NCI-H460 (cell line): ENCODE results near the gene GTF3C1. TPM values are rescaled to one million over a fixed set of nuclear protein-coding genes. Genes with fewer than 3 reads are reported as not detected.

Source experiments
- DNase-seq: peaks from one replicate; pipeline ENCODE4 v3.0.0-alpha.2; 2016; ENCODE audit warnings: low read depth; ENCODE audit errors: extremely low read depth
- total RNA-seq: library from RNA; depleted of rRNA; stranded (reverse); fragments of >200 nt; shearing (Covaris generic); gene quantifications from 2 replicates; pipeline ENCODE4 v1.2.3, GENCODE V29; 2014

GTF3C1 gene
- total RNA-seq, 1 experiment from 2014 or later: 65.1 TPM

DNA sequence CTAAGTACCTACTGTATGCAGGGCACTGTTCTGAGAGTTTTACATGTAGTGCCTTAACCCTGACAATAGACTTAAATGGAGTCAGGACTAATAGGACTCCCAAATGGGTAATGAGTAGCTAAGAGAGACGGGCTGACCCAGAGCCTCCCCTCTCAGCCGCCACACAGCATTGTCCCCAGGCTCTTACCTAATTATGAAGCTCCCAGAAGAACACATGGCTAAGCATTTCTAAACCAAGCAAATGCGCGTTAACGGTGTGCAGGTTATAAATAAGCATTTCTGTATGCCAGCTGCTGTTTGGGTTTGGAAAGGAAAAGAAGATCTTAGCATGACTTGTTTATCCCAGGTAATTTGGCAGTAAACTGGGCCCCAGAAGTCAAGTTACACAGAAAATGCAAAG is 14.5 kb upstream of the GTF3C1 start:
- DNase-seq: no peak

DNA sequence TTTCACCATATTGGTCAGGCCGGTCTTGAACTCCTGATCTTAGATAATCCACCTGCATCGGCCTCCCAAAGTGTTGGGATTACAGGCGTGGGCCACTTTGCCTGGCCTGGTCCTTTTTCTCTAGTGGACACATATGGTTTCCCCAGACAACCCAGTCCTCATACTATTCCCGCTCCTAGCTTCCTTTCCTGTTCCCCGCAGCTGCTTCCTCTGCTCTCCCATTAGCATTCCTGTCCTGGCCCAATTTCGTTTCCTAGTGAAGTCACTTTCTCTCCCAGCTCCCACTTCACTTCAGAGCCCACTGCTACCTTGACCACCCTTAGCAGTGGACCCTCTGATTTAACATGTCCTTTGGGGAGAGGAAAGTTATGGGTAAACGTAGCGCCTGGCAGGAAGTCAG is 11.5 kb upstream of the GTF3C1 start:
- no peak for DNase-seq

DNA sequence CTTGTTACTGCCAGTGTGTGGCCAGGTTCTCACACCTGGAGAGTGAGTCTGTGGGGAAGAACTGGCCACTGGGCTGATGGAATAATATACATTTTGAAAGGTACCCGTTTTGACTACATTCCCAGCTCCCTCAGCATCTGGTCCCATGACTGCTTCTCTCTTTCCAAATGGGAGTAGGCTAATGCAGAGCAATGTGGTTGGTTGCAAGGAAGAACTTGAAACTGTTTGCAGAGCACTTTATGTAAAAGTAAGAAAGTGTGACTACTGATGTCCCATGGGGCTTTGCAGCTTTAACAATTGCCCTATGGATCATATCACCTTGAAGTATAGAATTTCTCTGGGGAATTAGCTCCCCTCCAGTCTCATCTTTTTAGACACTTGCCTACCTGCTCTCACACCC is 9.2 kb upstream of the GTF3C1 start:
- no peak for DNase-seq

DNA sequence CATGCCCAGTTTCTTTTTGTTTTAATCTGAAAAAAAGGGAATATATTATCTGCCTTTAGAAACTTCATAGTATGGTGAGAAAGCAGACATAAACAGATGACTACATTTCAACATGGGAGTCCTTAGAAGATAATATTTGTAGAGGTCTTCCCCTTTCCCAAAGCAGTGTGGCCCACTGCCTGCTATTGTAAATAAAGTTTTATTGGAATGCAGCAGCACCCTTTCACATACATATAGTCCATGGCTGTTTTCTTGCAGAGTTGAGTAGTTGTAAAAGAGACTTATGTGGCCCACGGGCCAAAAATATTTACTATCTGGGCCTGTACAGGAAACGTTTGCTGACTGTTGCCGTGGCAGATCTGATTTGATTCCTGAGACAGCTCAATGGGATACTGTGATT is 8.7 kb upstream of the GTF3C1 start:
- DNase-seq: no peak

DNA sequence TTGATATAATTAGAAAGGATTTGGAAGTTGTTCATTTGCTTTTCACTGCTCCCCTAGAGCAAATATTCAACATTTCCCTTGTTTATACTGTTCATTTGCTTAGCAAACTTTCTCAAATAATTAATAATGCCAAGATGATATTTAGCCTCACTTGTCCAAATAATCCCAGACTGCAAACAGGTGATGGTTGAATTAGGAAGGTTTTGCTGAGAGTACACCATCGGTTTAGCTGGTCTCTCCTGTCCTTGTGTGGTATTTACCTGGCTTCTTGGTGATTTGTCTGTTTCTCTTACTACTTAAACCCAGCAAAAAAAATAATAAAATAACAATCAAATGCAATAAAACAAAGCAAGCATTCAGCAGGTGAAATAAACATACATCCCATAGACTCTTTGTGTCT is 6.8 kb upstream of the GTF3C1 start:
- DNase-seq: no peak

DNA sequence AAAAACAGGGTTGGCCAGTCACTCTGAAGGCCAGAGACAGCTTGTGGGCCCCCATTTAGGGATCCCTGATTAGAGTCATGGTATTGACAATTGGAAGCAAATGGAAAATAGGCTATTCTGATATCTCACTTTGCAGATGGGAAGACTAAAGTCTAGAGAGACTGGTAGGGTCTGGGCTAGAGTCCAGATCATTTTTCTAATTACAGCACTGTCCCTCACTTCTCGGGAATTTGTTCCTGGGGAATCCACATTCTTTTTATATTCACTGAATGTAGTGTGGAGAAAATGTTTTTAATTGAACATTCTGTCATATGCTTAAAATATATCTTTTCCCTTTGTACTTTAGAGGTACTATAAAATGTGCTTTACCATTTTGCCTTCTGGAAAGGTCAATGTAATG is 1.3 kb upstream of the GTF3C1 start:
- no peak for DNase-seq

DNA sequence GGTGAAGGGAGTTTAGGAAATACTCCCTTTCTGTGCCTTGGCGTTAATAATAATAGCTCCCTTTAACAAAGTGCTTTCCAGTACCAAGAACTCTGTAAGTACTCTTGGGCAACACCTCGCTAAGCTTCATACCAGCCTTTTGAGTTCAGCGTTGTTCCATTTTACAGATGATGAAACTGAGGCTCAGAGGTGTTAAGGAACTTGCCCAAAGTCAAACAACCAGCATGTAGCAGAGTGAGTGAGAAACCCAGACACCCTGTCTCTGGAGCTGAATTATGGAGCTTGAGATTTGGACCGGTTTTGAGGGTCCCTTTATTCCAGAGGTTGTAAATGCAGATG is 838 bp upstream of the GTF3C1 start:
- no peak for DNase-seq

DNA sequence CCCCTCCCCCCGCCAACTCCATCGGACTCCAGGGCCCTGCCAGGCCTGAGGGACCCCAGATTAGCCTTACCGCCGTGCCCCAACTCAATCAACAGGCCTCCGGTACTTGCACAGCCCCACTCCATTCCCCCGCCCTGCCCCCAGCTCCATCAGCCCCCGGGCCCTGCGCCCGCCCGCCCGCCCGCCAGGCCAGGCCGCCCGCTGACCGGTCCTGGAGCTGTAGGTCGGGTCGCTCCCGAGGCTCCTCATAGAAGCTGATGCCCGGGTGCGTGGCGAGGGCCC is 308 bp downstream of the GTF3C1 start:
- DNase-seq: no peak

DNA sequence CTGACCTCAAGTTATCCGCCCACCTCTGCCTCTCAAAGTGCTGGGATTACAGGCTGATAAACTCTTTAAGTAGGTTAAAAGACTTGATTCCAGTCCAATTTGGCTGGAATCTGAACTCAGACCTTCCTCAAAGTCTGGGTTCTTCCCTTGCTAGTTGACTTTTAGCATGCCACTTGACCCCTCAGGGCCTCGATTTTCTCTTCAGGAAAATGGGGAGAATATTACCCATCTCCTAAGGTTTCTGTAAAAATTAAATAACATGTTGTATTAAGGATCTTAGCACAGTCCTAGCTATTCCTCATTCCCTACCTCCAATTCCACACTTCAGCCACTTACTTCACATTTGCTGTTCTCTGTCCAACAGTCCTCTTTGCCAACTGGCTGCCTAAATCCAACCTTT is 1.9 kb downstream of the GTF3C1 start:
- DNase-seq: no peak

DNA sequence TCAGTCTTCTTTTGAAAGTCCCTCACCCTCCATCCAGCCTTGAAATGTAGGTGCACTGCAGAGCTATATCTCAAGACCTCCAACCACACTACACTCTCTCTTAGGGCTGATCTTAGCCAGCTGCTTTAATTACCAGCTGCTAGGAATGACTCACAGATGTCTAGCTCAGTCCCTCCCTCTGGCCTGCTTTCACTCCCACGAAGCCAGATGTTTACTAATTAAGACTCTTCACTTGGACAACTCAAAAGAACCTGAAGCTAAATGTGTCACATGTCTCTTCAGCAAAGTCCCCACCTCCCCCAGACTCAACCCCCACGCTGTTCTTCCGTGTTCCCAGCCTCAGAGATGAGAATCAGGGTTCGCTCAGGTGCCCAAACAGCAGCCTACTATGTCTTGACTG is 2.6 kb downstream of the GTF3C1 start:
- no peak for DNase-seq

DNA sequence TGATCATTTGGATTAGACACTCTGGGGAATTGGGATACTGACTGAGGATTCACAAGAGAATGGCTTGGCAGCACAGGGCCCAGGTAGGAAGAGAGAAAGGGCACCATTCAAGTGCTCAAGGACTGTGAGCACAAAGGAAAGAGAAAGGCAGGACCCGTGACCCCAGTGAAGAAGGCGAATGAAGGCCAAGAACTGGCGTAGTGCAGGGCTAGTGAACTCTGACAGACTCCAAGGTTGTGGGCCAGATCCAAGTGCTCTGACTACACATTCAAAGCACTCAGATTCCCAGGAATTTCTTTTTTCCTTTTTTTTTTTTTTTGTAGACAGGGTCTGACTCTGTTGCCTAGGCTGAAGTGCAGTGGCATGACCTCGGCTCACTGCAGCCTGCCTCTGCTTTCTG is 5.0 kb downstream of the GTF3C1 start:
- DNase-seq: no peak

DNA sequence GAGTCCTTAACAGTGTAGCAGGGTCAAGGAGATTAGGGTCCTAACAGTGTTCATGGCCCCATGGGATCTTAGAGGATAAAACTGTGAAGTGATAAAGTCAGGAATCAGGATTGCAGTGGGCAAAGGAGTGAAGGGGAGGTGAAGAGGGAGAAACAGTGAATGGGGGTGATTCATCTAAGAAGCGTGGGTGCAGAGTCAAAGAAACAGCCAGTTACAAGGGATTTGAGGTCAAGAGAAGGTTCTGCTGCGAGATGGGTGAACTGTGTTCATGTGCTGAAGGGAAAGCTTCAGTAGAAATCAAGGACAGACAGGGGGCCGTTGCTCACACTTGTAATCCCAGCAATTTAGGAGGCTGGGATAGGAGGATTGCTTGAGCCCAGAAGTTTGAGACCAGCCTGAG is 5.9 kb downstream of the GTF3C1 start:
- no peak for DNase-seq

DNA sequence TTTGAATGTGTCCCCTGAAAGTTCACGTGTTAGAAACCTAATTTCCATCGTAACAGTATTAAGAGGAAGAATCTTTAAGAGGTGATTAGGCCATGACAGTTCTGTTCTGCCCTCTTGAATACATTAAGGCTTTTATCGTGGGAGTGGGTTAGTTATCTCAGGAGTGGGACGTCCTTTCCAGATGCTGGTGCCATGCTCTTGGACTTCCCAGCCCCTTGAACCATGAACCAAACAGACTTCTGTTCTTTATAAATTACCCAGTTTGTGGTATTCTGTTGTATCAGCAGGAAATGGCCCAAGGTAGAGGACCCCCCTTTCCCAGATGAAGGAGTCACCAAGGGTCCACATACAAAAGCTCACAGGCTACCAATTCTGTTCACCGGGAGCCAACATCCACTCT is 10.1 kb downstream of the GTF3C1 start:
- DNase-seq: no peak

DNA sequence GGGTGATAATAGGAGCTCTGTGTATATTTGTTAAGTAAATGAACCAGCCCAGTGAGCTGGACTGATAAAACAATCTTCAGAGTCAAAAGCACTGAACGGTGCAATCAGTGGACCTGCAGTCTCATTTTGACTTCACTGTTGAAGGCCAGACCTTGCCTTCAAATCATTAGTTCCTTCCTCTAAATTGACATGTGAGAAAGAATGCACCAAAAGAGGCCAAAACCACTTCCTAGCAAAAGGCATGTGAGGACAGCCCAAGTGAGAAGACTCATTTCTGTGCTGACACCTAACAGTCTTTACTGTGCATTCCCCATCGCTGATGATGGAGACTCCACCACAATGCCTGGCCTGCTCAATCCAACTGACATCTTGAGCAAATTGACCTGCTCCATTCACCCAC is 10.6 kb downstream of the GTF3C1 start:
- no peak for DNase-seq

DNA sequence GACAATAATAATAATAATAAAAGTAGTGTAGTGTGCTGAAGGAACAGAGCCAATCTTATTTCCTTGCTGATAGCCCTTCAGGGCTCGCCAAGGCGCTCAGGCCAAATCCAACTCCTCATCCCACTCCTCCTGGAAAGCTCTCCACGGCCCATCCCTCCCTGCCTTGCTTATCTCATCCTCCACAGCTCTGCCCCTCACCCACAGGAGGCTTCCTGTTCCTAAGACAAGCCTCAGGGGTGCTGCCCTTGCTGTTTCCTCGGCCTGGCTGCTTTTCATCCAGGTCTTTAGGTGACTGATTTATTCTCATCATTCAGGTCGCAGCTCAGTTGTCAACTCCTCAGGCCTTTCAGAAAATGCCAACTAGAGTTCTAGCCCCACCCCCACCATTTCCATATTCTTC is 11.2 kb downstream of the GTF3C1 start:
- DNase-seq: no peak

DNA sequence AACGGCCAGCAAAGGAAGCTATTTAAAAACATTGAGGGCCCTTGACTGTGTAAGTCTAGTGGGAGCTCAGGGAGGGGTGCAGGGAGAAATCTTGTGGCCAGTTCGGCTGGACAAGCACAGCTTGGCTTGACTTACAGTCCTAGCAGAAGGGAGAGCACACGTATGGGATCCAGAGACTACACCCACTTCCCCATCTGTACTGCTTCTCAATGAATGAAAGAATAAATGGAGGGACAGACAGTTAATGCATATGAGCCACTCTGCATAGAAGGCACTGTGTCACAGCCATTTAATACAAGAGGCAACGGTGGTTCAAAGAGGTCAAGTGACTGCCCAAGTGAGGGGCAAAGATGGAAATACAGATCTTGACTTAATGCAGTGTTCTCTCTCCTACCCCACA is 15.5 kb downstream of the GTF3C1 start:
- no peak for DNase-seq

DNA sequence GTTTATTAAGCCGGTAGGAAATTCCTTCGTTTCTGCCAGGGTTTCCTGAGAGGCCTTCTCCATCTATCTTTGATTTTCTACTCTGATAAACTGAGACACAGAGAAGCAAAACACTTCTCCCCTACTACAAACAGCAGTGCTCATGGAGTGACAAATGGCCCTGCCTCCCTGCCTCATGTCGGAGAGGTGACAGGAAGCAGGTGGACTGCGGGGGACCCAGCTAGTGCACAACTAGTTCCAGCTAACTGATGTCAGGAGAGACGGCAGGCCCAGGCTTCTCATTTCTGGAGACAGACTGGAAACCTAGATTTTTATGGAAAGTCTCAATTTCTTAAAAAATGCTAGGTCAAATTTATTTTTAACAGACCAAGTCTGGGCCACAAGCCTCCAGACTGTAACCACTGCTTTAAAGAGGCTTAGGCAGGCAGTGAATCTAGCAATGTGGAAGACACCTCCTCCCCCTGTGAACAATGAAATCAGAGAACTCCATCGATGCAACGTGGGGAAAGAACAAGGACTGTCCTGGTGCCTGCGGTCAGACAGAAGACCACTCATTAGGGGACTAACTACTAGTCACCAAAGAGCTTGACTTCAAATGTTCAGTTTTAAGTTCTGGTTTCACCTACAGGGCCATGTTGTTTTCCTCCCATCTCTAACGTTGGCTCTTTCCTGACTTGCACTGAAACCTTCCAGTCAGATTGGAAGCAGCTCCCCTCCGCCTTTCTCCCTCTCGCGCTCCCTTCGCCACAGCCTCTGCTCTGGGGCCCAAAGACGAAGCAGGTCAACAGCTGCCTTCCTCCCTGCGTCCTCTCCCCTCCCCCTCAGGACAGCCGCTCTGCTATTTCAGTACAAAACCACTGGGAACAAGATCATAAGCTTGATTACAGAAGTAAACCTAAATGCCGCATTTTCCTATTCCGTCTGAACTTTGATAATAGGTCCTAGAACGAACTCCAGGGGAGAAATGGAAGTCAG is 17.6 kb downstream of the GTF3C1 start:
- DNase-seq: no peak

DNA sequence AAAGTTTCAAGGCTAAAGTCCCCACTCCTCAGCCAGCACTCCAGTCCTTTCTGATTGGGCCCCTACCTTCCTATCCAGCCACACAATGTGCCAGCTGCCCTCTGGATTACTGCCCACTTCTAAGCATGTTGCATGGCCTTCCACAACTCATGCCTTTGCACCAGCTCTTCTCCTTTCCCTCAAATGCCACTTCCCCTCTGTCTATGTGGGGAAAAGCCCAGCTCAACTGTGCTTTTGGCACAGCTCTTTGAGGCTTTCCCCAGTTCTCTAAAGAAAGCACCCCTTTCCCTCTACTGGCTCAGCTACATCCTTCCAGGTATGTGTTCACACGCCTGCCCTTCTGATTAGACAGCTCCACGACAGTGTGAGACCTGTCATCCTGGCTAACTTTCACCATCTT is 18.5 kb downstream of the GTF3C1 start:
- no peak for DNase-seq

DNA sequence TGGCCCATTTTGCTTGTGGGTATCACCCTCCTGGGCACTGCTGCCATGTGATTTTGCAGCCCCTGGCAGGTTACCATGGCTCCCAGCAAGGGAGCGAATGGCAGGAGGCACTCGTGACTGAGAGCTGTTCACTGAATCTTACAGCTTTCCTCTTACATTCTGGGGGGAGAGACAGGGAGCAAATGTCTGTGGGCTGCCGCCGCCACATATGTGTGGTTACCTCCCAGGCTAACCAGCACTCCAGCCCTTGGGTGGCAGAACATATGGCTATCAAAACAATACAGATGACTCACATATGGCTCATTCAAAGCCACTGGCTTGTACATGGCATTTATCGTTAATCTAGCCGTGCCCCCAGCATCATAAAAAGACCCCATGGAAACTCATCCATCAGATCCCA is 19.8 kb downstream of the GTF3C1 start:
- no peak for DNase-seq

DNA sequence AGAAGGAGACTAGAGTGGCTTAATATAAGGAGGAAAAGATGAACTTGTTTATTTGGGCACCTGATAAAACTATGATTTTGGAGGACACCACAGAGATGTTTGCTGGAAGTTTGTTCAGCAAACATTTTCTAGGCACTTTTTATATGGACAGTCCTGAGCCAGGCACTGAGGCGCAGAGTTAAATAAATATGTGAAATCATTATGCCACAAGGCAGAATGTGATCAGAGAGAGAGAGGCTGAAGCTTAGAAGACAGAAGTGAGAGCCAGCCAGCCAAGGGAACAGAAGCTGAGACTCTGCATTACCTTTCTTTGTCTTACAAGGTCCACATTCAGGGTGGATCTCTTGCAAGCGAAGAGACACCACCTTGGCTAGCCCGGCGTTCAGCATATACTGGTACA is 21.4 kb downstream of the GTF3C1 start:
- no peak for DNase-seq

DNA sequence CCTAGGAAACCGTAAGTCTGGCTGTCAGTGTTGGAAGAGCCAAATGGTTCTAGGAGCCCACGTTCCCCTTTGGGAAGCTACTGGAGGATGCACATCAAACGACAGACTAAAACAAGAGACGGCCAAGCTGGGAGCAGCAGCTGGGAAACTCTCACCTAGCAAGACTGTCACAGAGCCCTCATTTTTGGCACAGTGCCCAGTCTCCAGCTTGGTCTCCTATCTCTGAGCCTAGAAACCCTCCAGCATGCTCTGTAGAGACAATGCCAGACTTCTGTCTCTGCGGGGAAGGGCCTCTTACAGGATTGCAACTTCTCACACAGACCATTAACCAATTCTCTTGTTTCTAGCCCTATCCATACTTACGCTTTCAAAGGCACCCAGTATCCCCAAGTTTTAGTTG is 23.5 kb downstream of the GTF3C1 start:
- no peak for DNase-seq

DNA sequence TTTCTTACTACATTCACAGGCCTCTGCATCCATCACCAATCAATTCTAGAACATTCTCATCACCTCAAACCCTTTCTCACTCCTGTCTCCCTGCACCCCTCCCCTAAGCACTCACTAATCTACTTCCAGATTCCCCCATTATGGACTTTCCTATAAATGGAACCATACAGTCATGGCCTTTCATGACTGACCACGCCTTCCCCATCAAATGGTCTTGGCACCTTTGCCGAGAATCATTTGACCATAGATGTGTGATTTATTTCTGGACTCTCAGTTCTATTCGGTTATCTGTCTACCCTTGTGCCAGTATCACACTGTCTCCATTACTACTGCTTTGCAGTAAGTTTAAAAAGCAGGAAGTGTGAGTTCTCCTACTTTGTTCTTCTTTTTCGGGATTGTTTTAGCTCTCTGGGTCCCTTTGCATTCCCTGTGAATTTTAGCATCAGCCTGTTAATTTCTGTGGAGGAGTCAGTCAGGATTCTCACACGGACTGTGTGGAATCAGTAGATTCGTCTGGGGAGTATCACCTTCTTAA is 27.5 kb downstream of the GTF3C1 start:
- DNase-seq: no peak
